OCI-LY7 (cell line): Measurements from ENCODE around the gene LRRC66. TPM values are rescaled to one million over a fixed set of nuclear protein-coding genes. Genes with fewer than 3 reads are reported as not detected.

ENCODE experiments used
- Bru-seq: library from RNA; stranded (reverse); fragments of 400-500 nt; gene quantifications from one replicate; lab custom pipeline; 2021; lab: Mats Ljungman, UMichigan
- BruChase-seq, 2 experiments: library from RNA; stranded (reverse); fragments of 400-500 nt; gene quantifications; one replicate each; lab custom pipeline; 2021; lab: Mats Ljungman, UMichigan
- BruUV-seq: library from RNA; stranded (reverse); fragments of 400-500 nt; replicated peaks from 2 replicates; lab custom pipeline; 2021; lab: Mats Ljungman, UMichigan
- CTCF ChIA-PET: fragments of 300-600 bp; sonication (Branson Sonifier 250); formaldehyde crosslinking; loops from one replicate; lab custom pipeline; 2022; ENCODE audit warnings: antibody characterized with exemption; ENCODE audit not compliant: unreplicated experiment; lab: Charles Lee
- POLR2A ChIA-PET: fragments of 300-600 bp; sonication (Branson Sonifier 250); formaldehyde crosslinking; loops from one replicate; lab custom pipeline; 2022; ENCODE audit warnings: antibody characterized with exemption; lab: Charles Lee
- DNase-seq: peaks from one replicate; pipeline ENCODE4 v3.0.0-alpha.2; 2015; ENCODE audit warnings: low spot score
- H2AFZ ChIP-seq: fragments of 200-600 bp; sonication (generic), shearing (Covaris generic); 2 replicates; pipeline ENCODE4 v1.6.1; 2014; ENCODE audit warnings: mild to moderate bottlenecking, antibody characterized with exemption, low read length, moderate library complexity
- H3K27ac ChIP-seq: fragments of 200-600 bp; sonication (generic); 2 replicates; pipeline ENCODE4 v1.5.1; 2014; ENCODE audit warnings: mixed run types, low read depth, mild to moderate bottlenecking, moderate library complexity, low read length, inconsistent platforms; ENCODE audit not compliant: poor library complexity, severe bottlenecking
- H3K36me3 ChIP-seq: fragments of 200-600 bp; sonication (generic); 2 replicates; pipeline ENCODE4 v1.6.1; 2014; ENCODE audit warnings: mild to moderate bottlenecking, antibody characterized with exemption, low read length, moderate library complexity, mixed read lengths; ENCODE audit not compliant: insufficient read depth
- H3K4me1 ChIP-seq: fragments of 200-600 bp; sonication (generic); 2 replicates; pipeline ENCODE4 v1.5.1; 2014; ENCODE audit warnings: mild to moderate bottlenecking, low read length; ENCODE audit not compliant: insufficient read depth, poor library complexity, severe bottlenecking
- H3K4me2 ChIP-seq: fragments of 200-600 bp; sonication (generic); 2 replicates; pipeline ENCODE4 v1.6.1; 2014; ENCODE audit warnings: mild to moderate bottlenecking, low read length
- H3K4me3 ChIP-seq: fragments of 200-600 bp; sonication (generic); 2 replicates; pipeline ENCODE4 v1.5.1; 2014; ENCODE audit warnings: mild to moderate bottlenecking, low read depth, low read length; ENCODE audit not compliant: poor library complexity, severe bottlenecking
- H3K79me2 ChIP-seq: fragments of 200-600 bp; sonication (generic); 2 replicates; pipeline ENCODE4 v1.6.1; 2016; ENCODE audit warnings: low read depth, mild to moderate bottlenecking, low read length, moderate library complexity, mixed read lengths; ENCODE audit not compliant: insufficient read depth
- H3K9me2 ChIP-seq: fragments of 200-600 bp; sonication (generic); 2 replicates; pipeline ENCODE4 v1.6.1; 2016; ENCODE audit warnings: mild to moderate bottlenecking, low read length, mixed read lengths; ENCODE audit not compliant: insufficient read depth
- H3K9me3 ChIP-seq: fragments of 200-600 bp; sonication (generic); 2 replicates; pipeline ENCODE4 v1.6.1; 2014; ENCODE audit warnings: mild to moderate bottlenecking, mixed run types, low read length, mixed read lengths
- H4K20me1 ChIP-seq: fragments of 200-600 bp; sonication (generic); 2 replicates; pipeline ENCODE4 v1.6.1; 2014; ENCODE audit warnings: mild to moderate bottlenecking, antibody characterized with exemption, low read length, moderate library complexity, mixed read lengths; ENCODE audit not compliant: insufficient read depth
- EZH2phosphoT487 ChIP-seq: fragments of 200-600 bp; sonication (generic); IDR thresholded peaks from 2 replicates; pipeline ENCODE4 v1.6.1; 2018; ENCODE audit warnings: low read depth, borderline replicate concordance, mild to moderate bottlenecking, mixed run types, antibody characterized with exemption, low read length, moderate library complexity, mixed read lengths
- intact Hi-C: fragments of 100-400 bp; cut with micrococcal nuclease; formaldehyde crosslinking; loops from one replicate; pipeline ENCODE4 v1.10.0; 2022; ENCODE audit not compliant: unreplicated experiment
- long read RNA-seq: library from polyadenylated mRNA; stranded (forward); transcript quantifications from one replicate; pipeline ENCODE4 v2.0.0, GENCODE V29; 2022
- total RNA-seq, 2 experiments: library from RNA; depleted of rRNA in 1 of 2; stranded (reverse); fragments of >200 nt in 1 of 2; shearing (Covaris generic) in 1 of 2; gene quantifications; 2 replicates each; pipeline ENCODE4 v1.2.3, GENCODE V29; 2014 to 2022
- TF ChIP-seq, protein P1 (sequence below): fragments of 200-600 bp; sonication (generic); conservative IDR thresholded peaks from 2 replicates; pipeline ENCODE4 v1.5.1; 2014; ENCODE audit warnings: mild to moderate bottlenecking, antibody characterized with exemption, low read length, moderate library complexity, mixed read lengths

LRRC66 gene, protein sequence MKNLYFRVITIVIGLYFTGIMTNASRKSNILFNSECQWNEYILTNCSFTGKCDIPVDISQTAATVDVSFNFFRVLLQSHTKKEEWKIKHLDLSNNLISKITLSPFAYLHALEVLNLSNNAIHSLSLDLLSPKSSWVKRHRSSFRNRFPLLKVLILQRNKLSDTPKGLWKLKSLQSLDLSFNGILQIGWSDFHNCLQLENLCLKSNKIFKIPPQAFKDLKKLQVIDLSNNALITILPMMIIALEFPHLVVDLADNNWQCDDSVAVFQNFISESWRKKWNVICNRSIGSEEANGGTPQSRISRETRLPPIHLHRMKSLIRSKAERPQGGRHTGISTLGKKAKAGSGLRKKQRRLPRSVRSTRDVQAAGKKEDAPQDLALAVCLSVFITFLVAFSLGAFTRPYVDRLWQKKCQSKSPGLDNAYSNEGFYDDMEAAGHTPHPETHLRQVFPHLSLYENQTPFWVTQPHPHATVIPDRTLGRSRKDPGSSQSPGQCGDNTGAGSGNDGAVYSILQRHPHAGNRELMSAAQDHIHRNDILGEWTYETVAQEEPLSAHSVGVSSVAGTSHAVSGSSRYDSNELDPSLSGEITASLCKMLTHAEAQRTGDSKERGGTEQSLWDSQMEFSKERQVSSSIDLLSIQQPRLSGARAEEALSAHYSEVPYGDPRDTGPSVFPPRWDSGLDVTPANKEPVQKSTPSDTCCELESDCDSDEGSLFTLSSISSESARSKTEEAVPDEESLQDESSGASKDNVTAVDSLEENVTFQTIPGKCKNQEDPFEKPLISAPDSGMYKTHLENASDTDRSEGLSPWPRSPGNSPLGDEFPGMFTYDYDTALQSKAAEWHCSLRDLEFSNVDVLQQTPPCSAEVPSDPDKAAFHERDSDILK
- total RNA-seq (2014; rRNA removed; shearing (Covaris generic)), result 0.15 and 0.25 TPM in 2 replicates
- total RNA-seq (2022), result 0.11 and 0.25 TPM in 2 replicates
- percentile 38 among the genes with signal in this experiment for Bru-seq, nascent RNA
- percentile 32 among the genes with signal in this experiment for BruChase-seq, experiment 1, labeled RNA remaining after a 6-hour chase
- percentile 38 among the genes with signal in this experiment for BruChase-seq, experiment 2, labeled RNA remaining after a 2-hour chase
- long read RNA-seq, result 0 reads

DNA sequence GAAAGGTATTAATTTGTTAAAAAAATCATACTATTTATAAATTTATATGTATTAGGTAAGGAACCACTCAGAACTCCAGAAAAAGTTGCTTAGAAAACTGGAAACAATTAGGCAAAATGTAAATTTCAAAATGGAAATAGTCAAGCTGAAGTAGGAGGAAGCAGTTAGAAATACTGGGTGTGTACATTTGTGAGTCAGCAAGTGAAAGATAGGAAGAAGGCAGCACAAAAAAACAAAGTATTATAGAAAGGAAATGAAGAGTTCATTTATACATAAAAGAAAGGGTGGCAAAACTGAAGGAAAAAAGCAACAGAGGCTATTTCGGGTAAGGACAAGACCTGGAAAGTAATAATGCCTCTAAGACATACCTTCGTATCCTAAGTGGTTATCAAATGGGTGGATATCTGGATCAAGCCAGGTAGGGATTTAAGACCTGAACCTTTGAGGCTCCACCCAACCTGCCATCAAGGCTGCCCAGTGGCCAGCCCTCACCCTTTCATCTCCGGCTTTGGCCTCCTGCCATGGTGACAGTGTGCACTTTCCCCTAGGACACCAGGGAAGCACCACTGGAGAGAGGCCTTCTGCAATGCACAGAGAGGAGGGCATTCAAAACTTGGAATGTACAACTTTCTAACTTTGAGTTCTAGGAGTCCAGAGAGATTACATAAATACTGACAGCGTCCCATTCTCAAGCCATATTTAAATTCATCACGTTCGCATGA is at the start of gene LRRC66:
Gene LRRC66 (minus strand): TSS at position 428 of the 722 bp plus-strand sequence. CDS start 2,750 bp downstream, outside the sequence.
- Histone ChIP-seq H3K4me1 (no peaks in the 10 kb centered on the region), H4K20me1 (no peaks in the 10 kb centered on the region), H3K9me2 (no peaks in the 10 kb centered on the region), H3K9me3 (no peaks in the 10 kb centered on the region), H3K4me2 (no peak within 1 kb of the TSS), H3K79me2 (no peaks in the 10 kb centered on the region), H3K27ac (no peak within 1 kb of the TSS), H3K36me3 (peaks cover 29% of the 10 kb centered on the region), H2AFZ (no peak within 1 kb of the TSS), H3K4me3 (no peak within 1 kb of the TSS)
- CTCF ChIA-PET, result no interaction called here
- TF ChIP-seq, protein P1, sequence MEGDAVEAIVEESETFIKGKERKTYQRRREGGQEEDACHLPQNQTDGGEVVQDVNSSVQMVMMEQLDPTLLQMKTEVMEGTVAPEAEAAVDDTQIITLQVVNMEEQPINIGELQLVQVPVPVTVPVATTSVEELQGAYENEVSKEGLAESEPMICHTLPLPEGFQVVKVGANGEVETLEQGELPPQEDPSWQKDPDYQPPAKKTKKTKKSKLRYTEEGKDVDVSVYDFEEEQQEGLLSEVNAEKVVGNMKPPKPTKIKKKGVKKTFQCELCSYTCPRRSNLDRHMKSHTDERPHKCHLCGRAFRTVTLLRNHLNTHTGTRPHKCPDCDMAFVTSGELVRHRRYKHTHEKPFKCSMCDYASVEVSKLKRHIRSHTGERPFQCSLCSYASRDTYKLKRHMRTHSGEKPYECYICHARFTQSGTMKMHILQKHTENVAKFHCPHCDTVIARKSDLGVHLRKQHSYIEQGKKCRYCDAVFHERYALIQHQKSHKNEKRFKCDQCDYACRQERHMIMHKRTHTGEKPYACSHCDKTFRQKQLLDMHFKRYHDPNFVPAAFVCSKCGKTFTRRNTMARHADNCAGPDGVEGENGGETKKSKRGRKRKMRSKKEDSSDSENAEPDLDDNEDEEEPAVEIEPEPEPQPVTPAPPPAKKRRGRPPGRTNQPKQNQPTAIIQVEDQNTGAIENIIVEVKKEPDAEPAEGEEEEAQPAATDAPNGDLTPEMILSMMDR, result no peak
- TF ChIP-seq EZH2phosphoT487, result no peak
- BruUV-seq, result no TSS peak
- intact Hi-C loops, result no loop called here
- POLR2A ChIA-PET, result no interaction called here
- DNase-seq, result no peak

DNA sequence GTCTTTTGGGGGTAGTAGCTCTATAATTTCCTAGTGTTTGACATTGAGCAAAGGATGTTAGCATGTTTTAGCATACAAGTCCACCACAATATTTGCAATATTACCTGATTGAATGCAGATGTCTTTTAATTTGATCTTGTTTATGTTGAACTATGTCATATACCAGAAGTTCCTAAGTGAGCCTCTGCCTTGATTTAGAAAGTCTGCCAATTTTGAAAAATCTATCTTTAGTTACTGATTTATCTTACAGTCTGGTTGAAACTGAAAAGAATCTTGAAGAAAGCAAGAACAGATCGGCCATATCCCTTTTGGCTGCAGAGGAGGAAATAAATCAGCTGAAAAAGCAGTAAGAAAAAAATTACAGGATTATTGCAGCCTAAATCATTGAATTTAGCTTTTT is 49.4 kb upstream of the LRRC66 start:
- no TSS peak for BruUV-seq
- CTCF ChIA-PET, result no interaction called here

More for the DNA sequence above, 49.4 kb upstream of the LRRC66 start:
- TF ChIP-seq, protein P1, result no peak
- TF ChIP-seq EZH2phosphoT487, result no peak
- no peaks in the 10 kb centered on the region for H3K9me2 ChIP-seq
- no peaks in the 10 kb centered on the region for H4K20me1 ChIP-seq
- no peak overlapping the region for H3K27ac ChIP-seq
- no peak overlapping the region for H3K4me2 ChIP-seq
- intact Hi-C loops, result no loop called here
- POLR2A ChIA-PET, result no interaction called here
- no peak for DNase-seq
- H2AFZ ChIP-seq, result no peak overlapping the region
- H3K36me3 ChIP-seq, result no peaks in the 10 kb centered on the region
- H3K79me2 ChIP-seq, result no peaks in the 10 kb centered on the region
- no peaks in the 10 kb centered on the region for H3K9me3 ChIP-seq
- H3K4me1 ChIP-seq, result no peaks in the 10 kb centered on the region
- H3K4me3 ChIP-seq, result no peak overlapping the region
